Stimulated activated CD4-positive, alpha-beta T cell treated with anti-CD3 and anti-CD28 coated beads, Interleukin-12 subunit alpha, Interleukin-12 subunit beta, amount 100 ng/mL, for 4 hours (primary cell): ENCODE measurements around the gene APBB1IP.

Experiments used
- DNase-seq: peaks from one replicate; pipeline ENCODE4 v3.0.0-alpha.2; 2020

APBB1IP gene

DNA sequence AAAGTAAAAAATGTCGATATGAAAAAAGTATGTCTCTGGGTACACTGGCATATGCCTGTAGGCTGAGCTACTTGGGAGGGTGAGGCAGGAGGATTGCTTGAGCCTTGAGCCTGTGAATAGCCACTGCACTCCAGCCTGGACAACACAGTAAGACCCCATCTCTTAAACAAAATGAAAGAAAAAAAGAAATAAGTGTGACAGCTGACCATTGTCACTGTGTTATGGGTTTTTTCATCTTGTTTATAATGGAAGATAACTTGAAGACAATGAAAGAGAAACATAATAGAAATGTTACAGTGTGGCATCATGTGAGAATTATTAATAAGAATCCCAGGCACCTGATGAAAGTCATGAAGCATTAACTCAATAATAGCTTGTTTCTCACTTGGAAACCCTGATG, 75.0 kb downstream of the APBB1IP start:
- DNase-seq = no peak

DNA sequence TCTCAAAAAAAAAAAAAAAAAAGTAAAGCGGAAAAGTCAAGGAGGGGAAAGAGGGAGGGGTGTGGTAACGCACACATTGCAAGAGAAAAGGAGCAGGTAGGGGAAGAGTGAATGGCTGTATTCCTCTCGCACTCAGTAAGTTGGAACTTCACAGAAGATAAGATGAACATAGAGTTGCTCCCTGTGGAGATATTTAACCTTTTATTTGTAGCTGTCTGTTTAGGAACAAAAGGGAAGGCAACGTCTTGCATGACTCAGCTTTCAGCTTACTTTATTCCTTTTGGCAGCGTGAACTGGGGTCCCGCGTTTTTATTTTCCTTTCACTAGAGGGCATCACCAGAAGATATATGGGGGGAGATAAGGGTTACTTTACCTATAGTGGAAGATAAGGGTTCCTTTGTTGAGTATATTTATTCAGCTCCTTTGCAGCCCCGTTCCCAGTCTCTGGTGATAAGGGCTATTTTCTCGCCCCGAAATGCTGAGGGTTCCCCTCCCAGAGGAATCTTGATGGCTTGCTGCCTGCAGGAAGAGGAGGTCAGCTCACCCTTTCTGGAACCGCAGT, 78.5 kb downstream of the APBB1IP start:
- no peak for DNase-seq

DNA sequence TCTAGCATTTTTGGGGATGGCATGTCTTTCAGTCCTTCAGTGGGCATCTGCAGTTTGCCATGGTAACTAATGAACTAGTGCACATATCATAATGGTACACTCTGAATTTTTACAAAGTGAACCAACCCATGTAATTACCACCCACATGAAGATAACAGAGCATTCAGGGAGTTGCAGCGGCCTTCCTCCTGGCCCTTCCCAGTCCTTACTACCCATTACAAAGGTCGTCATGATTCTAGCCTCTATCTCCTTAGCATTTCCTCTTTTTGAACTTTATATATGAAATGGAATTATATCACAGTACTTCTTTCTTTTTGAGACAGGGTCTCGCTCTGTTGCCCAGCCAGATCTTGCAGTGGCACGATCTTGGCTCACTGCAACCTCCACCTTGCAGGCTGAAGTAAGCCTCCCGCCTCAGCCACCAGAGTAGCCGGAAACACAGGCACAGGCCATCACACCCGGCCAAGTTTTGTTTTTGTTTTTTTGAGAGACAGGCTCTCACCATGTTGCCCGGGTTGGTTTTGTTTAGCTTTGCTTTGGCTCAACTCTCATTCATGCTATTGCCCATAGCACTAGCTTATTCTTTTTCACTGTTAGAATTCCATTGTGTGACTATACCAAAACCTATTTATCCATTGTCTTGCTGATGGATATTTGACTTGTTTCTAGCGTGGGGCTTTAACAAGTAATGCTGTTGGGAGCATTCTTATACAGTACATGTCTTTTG, 79.2 kb downstream of the APBB1IP start:
- DNase-seq = no peak

GRCh38 chr10:26519803-26520202, 81.7 kb downstream of the APBB1IP start:
- DNase-seq = no peak

GRCh38 chr10:26520575-26520974, 82.4 kb downstream of the APBB1IP start:
- no peak for DNase-seq

GRCh38 chr10:26524161-26524896, 86.2 kb downstream of the APBB1IP start:
- DNase-seq = no peak

- DNase-seq = no peak
Observed at GRCh38 chr10:26525586-26525985, 87.4 kb downstream of the APBB1IP start.

GRCh38 chr10:26527018-26527417, 88.9 kb downstream of the APBB1IP start:
- no peak for DNase-seq

DNA sequence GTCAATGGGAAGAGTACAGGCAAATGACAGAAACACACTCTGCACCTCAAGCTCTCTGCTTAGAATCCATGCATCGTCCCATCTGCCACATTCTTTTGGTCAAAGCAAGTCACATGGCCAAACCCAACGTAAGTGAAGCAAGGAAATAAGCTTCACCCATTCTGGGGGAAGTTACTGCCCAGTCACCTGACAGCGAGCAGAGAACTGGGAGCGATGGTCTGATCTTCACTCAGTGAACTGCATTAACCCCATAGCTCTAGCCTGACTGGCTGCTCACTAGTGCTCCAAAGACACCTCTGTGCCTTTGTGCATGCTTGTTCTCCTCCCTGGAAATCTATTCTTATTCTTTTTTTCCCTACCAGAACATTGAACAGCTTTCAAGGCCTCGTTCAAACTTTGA, 89.9 kb downstream of the APBB1IP start:
- DNase-seq = no peak

DNA sequence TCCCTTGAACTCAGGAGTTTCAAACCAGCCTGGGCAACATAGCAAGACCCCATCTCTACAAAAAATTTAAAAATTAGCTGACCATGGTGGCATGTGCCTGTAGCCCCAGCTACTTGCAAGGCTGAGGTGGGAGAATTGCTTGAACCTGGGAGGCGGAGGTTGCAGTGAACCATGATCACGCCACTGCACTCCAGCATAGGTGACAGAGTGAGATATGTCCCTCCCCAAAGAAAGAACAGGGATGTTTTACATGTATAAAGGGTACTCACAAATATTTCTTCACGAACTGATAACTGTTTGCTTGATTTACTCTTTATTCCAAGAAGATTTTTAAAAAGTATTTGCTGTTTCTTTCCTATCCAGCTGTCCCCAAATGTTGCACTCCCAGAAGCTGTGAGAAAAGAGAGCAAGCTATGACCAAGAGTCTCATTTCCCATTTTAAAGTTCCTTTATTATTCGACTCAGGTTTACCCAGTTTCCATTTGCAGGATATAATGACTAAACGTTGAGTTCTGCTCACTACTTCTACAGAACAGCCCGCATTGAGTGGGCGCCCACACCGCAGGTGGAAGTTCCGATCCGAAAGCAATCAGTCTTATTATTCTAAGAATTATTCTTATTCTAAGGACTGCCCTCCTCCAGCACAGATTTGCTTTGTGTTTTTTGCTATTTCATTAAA, 90.7 kb downstream of the APBB1IP start:
- DNase-seq = no peak

GRCh38 chr10:26534384-26534783, 96.2 kb downstream of the APBB1IP start:
- no peak for DNase-seq

GRCh38 chr10:26540601-26541000, 102.5 kb downstream of the APBB1IP start:
- DNase-seq = no peak

GRCh38 chr10:26543567-26544306, 105.6 kb downstream of the APBB1IP start:
- DNase-seq = no peak

DNA sequence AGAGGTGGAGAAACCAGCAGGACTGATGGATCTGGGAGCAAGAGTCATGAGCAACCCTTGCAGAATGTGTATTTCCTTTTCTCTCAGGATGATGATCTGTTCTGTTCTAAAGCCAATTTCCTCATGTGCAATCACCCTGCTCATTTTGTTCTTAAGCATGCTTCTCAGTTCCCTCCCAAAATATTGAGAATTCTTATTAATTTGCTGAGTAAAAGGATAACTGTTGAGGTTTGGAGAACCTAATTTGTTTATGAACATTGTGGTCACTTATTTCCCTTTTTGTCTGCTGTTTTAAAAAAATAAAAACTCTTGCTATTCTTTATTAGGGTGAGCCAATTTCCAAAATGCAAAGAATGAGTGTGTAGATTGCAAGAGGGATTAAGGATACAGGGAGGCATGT, 106.8 kb downstream of the APBB1IP start:
- DNase-seq = no peak

DNA sequence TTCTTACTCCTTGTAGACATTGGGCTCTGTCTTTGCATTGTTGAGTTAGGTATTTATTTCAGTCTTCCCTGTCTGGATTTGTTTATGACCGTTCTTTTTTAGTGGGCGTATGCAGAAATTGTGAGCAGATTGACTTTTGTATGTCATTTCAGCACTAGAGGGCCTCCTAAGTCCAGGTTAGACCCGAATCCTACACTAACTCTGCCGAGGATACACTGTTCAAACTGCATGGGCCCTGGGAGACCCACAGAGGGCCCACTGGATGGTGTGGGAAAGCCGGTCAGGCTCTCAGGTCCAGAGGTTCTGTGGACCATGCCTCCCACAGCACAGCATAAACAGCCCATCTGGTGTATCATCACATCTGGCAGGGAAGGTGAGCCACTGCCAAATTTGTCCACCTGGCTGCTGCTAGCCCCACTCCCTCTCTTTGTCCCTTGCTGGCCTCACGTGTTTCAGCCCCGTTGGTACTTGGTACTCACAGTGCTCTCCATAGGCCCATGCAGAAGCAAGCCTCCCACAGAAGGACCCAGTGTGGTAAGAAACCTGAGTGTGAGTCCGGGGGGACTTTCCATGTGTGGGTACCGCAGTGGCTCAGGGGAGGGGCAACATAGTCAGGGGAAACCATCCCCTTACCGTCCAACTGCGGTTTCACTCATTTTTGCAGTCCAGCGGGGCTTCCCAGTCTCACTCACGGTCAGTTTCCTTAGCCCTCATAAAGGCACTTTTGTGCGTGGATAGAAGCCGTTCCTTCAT, 112.8 kb downstream of the APBB1IP start:
- no peak for DNase-seq

- no peak for DNase-seq
Observed at GRCh38 chr10:26554246-26554645, 116.1 kb downstream of the APBB1IP start.

- no peak for DNase-seq
Observed at GRCh38 chr10:26555719-26556368, 117.7 kb downstream of the APBB1IP start.

- DNase-seq = no peak
Observed at GRCh38 chr10:26556748-26557640, 118.9 kb downstream of the APBB1IP start.

DNA sequence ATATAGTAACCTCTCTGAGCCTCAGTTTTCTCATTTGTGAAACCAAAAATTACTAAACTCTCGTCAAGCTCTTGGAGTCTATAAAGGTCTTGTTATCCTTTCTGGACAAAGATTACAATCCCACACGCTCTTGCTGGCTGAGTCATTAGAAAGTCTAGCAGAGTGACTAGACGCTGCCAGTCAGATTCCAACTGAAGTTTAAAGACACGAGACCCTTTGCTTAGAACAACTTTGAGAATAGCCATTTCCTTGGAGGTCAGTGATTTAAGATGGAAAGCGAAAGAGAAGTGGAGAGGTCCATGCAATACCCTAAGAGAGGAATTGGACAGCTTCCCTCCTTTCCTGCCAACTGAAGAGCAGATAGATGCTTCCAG, 119.5 kb downstream of the APBB1IP start:
- DNase-seq = no peak

DNA sequence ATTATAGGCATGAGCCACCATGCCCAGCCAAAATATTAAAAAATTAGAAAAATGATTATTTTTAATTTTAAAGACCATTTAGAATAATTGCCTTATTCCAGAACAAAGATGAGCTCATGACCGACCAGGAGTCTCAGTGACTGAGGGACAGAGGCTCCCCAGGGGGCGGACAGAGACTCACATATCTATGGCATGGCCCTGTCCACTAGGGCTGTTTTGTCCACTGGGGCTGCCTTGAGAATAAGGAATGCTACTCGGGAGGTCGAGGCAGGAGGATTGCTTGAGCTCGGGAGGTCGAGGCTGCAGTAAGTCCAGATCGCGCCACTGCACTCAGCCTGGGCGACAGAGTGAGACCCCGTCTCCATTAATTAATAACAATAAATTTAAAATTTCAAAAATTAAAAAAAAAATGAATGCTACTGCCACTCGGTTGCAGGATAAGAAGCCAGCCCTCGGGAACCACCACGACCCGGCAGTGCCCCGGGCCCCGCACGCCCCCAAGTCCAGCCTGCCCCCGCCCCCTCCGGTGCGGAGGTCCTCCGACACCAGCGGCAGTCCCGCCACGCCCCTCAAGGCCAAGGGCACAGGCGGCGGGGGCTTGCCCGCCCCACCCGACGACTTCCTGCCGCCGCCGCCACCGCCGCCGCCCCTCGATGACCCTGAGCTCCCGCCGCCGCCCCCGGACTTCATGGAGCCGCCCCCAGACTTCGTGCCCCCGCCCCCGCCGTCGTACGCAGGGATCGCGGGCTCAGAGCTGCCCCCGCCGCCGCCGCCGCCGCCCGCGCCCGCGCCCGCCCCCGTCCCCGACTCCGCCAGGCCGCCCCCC, 128.6 kb downstream of the APBB1IP start:
- no peak for DNase-seq
